WI38 (cell line): Measurements from ENCODE around the gene TRIM66.
A peak's percentile ranks its signal among the peaks of the same experiment; 100 is the strongest.

Experiments
- H3K4me3 ChIP-seq: 2 replicates; pipeline ENCODE4 v1.5.1; 2011; ENCODE audit warnings: low read depth, mild to moderate bottlenecking, control low read depth, low read length
- TF ChIP-seq, protein P1 (sequence below): IDR thresholded peaks from 2 replicates; pipeline ENCODE4 v1.5.1; 2012; ENCODE audit warnings: low read depth, mild to moderate bottlenecking, control low read depth, low read length

The TRIM66 gene

DNA sequence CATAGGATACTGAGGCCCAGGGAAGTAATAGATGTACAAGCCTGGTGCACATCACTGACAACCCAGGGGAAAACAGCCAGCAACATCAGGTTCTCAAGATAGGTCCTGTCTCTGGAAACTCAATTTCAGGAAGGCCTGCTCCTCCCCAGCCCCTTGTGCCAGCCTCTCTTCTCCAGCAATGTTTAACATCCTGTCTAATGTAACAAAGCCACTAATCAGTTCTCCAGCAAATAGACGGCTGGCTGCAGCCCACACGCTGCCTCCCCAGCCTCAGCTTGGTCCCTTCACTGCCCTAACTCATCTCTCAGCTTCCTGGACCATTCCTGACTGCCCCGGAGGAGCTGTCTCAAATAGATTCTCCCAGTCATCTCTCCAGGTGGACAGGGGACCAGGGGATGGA lies 37.9 kb upstream of the TRIM66 start:
- TF ChIP-seq, protein P1, sequence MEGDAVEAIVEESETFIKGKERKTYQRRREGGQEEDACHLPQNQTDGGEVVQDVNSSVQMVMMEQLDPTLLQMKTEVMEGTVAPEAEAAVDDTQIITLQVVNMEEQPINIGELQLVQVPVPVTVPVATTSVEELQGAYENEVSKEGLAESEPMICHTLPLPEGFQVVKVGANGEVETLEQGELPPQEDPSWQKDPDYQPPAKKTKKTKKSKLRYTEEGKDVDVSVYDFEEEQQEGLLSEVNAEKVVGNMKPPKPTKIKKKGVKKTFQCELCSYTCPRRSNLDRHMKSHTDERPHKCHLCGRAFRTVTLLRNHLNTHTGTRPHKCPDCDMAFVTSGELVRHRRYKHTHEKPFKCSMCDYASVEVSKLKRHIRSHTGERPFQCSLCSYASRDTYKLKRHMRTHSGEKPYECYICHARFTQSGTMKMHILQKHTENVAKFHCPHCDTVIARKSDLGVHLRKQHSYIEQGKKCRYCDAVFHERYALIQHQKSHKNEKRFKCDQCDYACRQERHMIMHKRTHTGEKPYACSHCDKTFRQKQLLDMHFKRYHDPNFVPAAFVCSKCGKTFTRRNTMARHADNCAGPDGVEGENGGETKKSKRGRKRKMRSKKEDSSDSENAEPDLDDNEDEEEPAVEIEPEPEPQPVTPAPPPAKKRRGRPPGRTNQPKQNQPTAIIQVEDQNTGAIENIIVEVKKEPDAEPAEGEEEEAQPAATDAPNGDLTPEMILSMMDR: no peak
- H3K4me3 ChIP-seq: no peak overlapping the region

DNA sequence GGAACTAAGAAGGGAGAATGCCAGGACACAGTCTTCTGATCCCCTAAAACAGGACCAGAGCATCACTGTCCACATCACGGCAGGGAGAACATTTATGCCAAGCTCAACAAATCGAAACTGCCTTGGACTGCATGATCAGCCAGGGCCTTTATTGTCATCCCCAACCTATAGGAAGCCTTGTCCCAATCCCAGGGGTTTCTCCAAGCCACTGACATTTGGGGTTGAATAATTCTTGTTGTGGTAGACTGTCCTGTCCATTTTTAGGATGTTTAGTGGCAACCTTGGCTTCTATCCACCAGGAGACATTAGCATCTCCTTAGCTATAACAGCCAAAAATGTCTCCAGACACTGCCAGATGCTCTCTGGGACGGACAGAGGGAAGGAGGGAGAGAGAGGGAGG lies 37.3 kb upstream of the TRIM66 start:
- TF ChIP-seq, protein P1: no peak
- H3K4me3 ChIP-seq: peak overlapping the region; percentile 3; the same call in 1 of the 2 replicates

- H3K4me3 ChIP-seq: peak overlapping the region; percentile 53
- TF ChIP-seq, protein P1: no peak
Measured at GRCh38 chr11:8719211-8719649, 36.8 kb upstream of the TRIM66 start.

DNA sequence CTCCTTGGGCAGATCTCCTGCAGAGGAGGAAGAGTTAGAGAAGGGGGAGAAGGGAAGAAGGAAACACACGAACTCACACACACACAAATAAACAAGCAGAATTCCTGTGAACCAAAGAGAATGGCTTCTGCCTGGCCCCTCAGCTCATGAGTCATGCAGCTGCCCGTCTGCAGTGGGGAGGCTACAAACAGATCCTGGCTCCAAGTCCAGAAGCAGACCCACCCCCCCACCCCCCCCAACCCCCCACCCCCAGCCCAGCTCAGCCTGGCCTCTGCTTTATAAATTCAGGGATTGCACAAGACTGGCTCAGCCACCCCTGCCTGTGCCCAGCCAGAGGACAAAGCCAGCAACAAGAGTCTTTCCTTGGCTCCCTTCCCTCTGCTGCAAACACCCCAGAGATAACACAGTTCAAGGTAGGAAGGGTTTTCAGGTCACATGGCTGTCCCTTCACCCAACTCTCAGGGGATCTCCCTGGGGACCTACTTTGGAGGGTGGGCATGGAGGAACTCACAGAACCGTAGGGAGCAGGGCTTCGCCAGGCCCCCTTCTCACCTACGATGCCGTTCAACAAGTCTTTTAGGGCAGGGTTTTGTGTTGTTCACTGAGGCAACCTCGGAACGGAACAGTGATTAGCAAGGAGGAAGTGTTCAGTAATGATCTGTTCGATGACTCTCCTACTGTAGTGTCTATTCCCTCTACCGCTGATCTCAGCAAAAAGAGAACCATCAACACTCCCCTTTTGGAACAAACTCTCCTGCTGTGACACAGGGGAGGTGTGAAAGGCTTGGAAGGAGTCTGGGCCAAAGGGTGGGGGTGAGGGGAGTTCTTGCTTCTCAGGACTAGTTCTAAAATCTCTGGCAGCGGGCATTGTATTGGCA lies 35.6 kb upstream of the TRIM66 start:
- H3K4me3 ChIP-seq: peak overlapping the region; percentile 53
- TF ChIP-seq, protein P1: no peak

DNA sequence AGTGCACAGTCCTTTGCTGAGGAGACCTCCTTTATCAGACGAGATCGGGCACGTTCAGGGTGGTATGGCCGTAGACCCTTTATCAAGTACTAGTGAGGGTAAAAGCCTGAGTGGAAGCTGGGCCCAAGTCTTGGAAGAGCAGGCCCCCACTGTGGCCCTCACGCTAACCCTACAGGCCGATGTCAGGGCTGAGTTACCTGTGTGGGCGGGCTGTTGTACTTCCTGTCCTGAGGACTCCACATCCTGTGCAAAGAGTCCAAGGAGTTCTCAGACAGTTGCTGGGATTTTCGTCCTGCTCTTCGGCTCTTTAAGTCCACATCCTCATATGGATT lies 35.0 kb upstream of the TRIM66 start:
- H3K4me3 ChIP-seq: no peak overlapping the region
- TF ChIP-seq, protein P1: no peak

DNA sequence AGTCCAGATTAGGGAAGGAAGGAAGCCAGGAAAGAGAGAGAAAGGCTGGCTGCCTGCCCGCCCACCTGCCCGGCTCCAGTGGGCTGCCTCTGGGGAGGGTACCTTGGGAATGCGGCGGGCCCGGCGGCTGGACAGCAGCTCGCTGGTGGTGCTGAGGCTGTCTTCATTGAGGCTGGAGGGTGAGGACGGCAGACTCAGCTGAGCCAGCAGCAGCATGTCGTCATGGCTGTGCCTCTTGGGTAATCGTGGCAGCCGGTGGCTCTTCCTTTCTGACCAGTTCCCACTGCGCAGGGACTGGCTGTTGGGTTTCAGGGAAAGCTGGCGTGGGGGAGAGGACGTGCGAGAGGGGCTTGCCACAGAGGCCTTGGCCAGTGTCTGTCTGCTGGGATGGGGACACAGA lies 33.0 kb upstream of the TRIM66 start:
- TF ChIP-seq, protein P1: no peak
- no peak overlapping the region for H3K4me3 ChIP-seq

GRCh38 chr11:8714622-8715225 lies 32.3 kb upstream of the TRIM66 start:
- no peak overlapping the region for H3K4me3 ChIP-seq
- TF ChIP-seq, protein P1: no peak
